Lower lobe of right lung (tissue), 2 donors: ENCODE data around the gene TBKBP1. TPM values are rescaled to one million over a fixed set of nuclear protein-coding genes. Genes with fewer than 3 reads are reported as not detected.

ENCODE experiments used
- ATAC-seq, 2 donors: fragments of 200-7000 bp; cut with Tn5 transposase; one replicate each; pipeline ENCODE4 v1.9.1; 2020 to 2022; ENCODE audit warnings: mild to moderate bottlenecking in 2 of 2, moderate library complexity in 2 of 2
- DNase-seq: peaks from one replicate; pipeline ENCODE4 v3.0.0-alpha.2; 2020
- H3K27ac ChIP-seq: fragments of 200-600 bp; one replicate; pipeline ENCODE4 v1.8.0; 2022
- H3K27me3 ChIP-seq: fragments of 200-600 bp; one replicate; pipeline ENCODE4 v1.8.0; 2022; ENCODE audit warnings: low read depth
- H3K36me3 ChIP-seq: fragments of 200-600 bp; one replicate; pipeline ENCODE4 v1.8.0; 2022; ENCODE audit warnings: mild to moderate bottlenecking
- H3K4me1 ChIP-seq: fragments of 200-600 bp; one replicate; pipeline ENCODE4 v1.8.0; 2022
- H3K4me3 ChIP-seq: fragments of 200-600 bp; one replicate; pipeline ENCODE4 v1.8.0; 2022; ENCODE audit warnings: mild to moderate bottlenecking
- H3K9me3 ChIP-seq: fragments of 200-600 bp; one replicate; pipeline ENCODE4 v1.8.0; 2022
- intact Hi-C: fragments of 100-400 bp; cut with DNase I; formaldehyde crosslinking; loops from one replicate; pipeline ENCODE4 v1.11.0; 2022
- total RNA-seq: library from RNA; stranded (reverse); fragmentation: NEBNext Ultra II Directional; extraction: Animal tissue kit (Norgen Biotek cat#: 25700); gene quantifications from one replicate; pipeline ENCODE4 v1.2.1, GENCODE V29; 2021
- TF ChIP-seq, protein P1 (sequence below): fragments of 200-600 bp; IDR thresholded peaks from one replicate; pipeline ENCODE4 v1.8.0; 2022; ENCODE audit warnings: antibody characterized with exemption, mild to moderate bottlenecking
- donor health status: DM: no; HTN: yes; CAD: no; lungs with severe emphysema.

TBKBP1 gene
- total RNA-seq, 1 donor from 2014 or later: 8.3 TPM

GRCh38 chr17:47721725-47722124, 27.8 kb downstream of the TBKBP1 start:
- Histone ChIP-seq H3K27ac (no peak overlapping the region), H3K36me3 (no peaks in the 10 kb centered on the region), H3K27me3 (peaks cover 67% of the 10 kb centered on the region), H3K4me3 (no peak overlapping the region), H3K9me3 (no peaks in the 10 kb centered on the region), H3K4me1 (peaks cover 14% of the 10 kb centered on the region)
- intact Hi-C loops: no loop called here
- TF ChIP-seq, protein P1, sequence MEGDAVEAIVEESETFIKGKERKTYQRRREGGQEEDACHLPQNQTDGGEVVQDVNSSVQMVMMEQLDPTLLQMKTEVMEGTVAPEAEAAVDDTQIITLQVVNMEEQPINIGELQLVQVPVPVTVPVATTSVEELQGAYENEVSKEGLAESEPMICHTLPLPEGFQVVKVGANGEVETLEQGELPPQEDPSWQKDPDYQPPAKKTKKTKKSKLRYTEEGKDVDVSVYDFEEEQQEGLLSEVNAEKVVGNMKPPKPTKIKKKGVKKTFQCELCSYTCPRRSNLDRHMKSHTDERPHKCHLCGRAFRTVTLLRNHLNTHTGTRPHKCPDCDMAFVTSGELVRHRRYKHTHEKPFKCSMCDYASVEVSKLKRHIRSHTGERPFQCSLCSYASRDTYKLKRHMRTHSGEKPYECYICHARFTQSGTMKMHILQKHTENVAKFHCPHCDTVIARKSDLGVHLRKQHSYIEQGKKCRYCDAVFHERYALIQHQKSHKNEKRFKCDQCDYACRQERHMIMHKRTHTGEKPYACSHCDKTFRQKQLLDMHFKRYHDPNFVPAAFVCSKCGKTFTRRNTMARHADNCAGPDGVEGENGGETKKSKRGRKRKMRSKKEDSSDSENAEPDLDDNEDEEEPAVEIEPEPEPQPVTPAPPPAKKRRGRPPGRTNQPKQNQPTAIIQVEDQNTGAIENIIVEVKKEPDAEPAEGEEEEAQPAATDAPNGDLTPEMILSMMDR: no peak
- no peak for ATAC-seq
- DNase-seq: no peak

GRCh38 chr17:47724705-47725104, 30.7 kb downstream of the TBKBP1 start:
- no peak for ATAC-seq
- H3K4me1 ChIP-seq: peaks cover 14% of the 10 kb centered on the region
- H3K36me3 ChIP-seq: no peaks in the 10 kb centered on the region
- TF ChIP-seq, protein P1: no peak
- DNase-seq: no peak
- no peak overlapping the region for H3K27ac ChIP-seq
- H3K9me3 ChIP-seq: no peaks in the 10 kb centered on the region
- H3K27me3 ChIP-seq: peaks cover 54% of the 10 kb centered on the region
- intact Hi-C loops: no loop called here
- no peak overlapping the region for H3K4me3 ChIP-seq

DNA sequence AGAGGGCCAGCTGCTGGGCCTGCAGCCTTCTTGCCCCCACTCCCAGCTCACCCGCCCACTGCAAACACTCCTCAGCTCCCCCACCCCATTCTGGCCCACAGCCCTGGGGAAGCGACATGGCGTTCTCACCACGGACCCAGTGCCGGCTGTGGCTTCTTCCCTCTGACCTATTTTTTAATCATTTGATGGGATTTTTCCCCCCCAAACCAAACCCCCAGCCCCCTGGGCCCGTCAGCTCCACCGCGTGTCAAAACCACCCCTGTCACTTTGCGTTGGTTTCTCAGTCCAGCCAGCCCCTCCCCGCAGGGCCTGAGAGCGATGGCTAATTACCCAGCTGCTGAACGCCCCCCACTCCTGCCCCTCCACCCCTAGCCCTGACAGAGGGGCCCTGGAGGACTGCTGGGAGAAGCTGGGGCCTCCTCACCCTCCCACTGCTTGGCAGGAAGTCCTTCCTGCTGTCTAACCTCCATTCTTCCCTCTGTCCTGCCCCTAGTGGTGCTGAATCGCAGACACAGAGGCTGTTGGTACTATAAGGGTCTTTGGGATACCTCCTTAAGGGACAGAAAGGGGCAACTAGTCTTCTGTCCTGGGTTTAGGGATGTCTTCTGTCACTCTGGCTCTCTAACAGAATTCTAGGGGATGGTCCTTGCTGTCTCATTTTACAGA, 31.6 kb downstream of the TBKBP1 start:
- ATAC-seq (no peak), DNase-seq (no peak)
- Histone ChIP-seq H3K27ac (no peak overlapping the region), H3K9me3 (no peaks in the 10 kb centered on the region), H3K36me3 (no peaks in the 10 kb centered on the region), H3K4me3 (no peak overlapping the region), H3K4me1 (peaks cover 13% of the 10 kb centered on the region), H3K27me3 (peaks cover 50% of the 10 kb centered on the region)
- TF ChIP-seq, protein P1: no peak
- intact Hi-C loops: no loop called here

DNA sequence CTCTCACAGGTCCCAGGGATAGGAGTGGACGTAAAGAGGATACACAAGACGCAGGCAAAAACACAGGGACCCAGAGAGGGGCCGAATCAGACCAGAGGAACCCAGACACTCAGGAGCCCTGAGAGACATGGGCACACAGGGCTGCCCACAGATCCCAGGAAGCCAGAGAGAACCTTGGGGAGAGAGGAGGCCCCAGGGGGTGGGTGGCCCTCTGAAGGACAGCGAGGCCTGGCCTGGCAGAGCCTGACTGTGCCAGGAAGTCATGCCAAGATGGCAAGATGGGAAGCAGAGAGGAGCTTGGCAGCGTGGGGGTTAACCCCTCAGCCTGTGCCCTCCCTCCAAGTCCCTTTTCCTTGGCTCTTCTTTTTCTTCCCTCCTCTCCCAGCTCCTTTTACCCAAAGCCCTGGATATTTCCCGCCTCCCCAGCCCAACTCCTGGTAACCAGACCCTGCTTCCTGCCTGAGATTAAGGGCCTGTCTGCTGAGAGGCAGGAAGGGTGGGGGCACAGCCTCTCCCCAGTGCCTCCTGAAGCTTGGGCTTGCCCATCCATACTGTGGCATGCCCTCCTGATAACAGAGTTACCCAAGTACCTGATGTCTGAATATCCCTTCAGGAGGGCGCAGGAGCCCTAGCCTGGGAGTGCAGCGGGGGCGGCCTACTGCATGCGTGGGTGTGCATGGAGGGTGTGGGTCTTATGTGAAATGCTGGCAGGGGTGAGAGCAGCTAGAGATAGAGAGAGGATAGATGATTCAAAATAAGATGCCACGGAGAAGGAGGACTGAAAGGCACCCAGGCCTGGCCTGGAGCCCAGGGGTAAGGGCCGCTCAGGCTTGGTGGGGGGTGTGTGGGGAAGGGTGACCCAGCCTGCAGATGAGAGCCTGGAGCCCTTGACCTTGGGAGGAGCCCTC, 33.1 kb downstream of the TBKBP1 start:
- no peaks in the 10 kb centered on the region for H3K9me3 ChIP-seq
- intact Hi-C loops: no loop called here
- no peak overlapping the region for H3K27ac ChIP-seq
- no peaks in the 10 kb centered on the region for H3K36me3 ChIP-seq
- H3K4me3 ChIP-seq: no peak overlapping the region
- peak in 1 of 2 donors; percentile 8 for ATAC-seq
- TF ChIP-seq, protein P1: no peak
- DNase-seq: peak; percentile 16
- H3K4me1 ChIP-seq: peaks cover under 1% of the 10 kb centered on the region
- H3K27me3 ChIP-seq: peaks cover 48% of the 10 kb centered on the region

DNA sequence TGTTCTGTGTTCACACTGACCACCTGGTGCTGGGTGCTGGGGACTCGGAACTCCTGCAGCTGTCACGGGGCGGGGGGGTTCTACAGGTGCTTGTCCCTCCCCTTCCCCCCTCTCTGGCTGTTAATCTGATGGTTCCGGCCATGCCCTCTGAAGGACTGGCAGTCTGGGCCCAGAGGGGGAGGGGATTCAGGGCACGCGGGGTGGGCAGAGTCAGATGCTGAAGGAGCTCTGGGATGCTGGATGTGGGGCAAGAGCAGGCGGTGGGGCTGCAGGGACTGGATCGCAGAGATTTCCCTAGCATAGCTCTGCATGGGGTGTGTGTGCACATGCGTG, 33.7 kb downstream of the TBKBP1 start:
- peak; percentile 16 for DNase-seq
- Histone ChIP-seq H3K9me3 (no peaks in the 10 kb centered on the region), H3K4me1 (peaks cover 6% of the 10 kb centered on the region), H3K27ac (no peak overlapping the region), H3K4me3 (no peak overlapping the region), H3K36me3 (no peaks in the 10 kb centered on the region), H3K27me3 (peaks cover 49% of the 10 kb centered on the region)
- TF ChIP-seq, protein P1: no peak
- intact Hi-C loops: no loop called here
- ATAC-seq: no peak
